IPS-20b (cell line): ENCODE measurements around the gene PCGF1.

Experiments
- H3K27ac ChIP-seq: one replicate; pipeline ENCODE4 v1.5.1; 2013; ENCODE audit warnings: low read length
- H3K27me3 ChIP-seq: 2 replicates; pipeline ENCODE4 v1.6.1; 2013; ENCODE audit warnings: mild to moderate bottlenecking, low read length, inconsistent platforms; ENCODE audit not compliant: insufficient read depth
- H3K36me3 ChIP-seq: 2 replicates; pipeline ENCODE4 v1.6.1; 2013; ENCODE audit warnings: low read depth, mild to moderate bottlenecking, inconsistent platforms, low read length, moderate library complexity; ENCODE audit not compliant: insufficient read depth
- H3K4me1 ChIP-seq: 2 replicates; pipeline ENCODE4 v1.6.1; 2013; ENCODE audit warnings: mild to moderate bottlenecking, control low read depth, inconsistent platforms, low read length, moderate library complexity; ENCODE audit not compliant: insufficient read depth
- H3K4me3 ChIP-seq: 2 replicates; pipeline ENCODE4 v1.5.1; 2013; ENCODE audit warnings: mild to moderate bottlenecking, low read length, inconsistent platforms
- H3K9ac ChIP-seq: 2 replicates; pipeline ENCODE4 v1.6.1; 2013; ENCODE audit warnings: low read depth, mild to moderate bottlenecking, inconsistent platforms, low read length, moderate library complexity
- H3K9me3 ChIP-seq: 2 replicates; pipeline ENCODE4 v1.6.1; 2013; ENCODE audit warnings: mild to moderate bottlenecking, low read depth, low read length, inconsistent platforms; ENCODE audit not compliant: insufficient read depth

Gene PCGF1

GRCh38 chr2:74507145-74507925, at the start of gene PCGF1:
TSS of gene PCGF1 (minus strand) at chr2:74507695. CDS start at chr2:74507668, 27 bp downstream.
- H3K36me3 ChIP-seq = peaks cover 11% of the 10 kb centered on the region; the same call in 1 of the 2 replicates
- peak within 1 kb of the TSS; percentile 100 for H3K4me3 ChIP-seq
- H3K9ac ChIP-seq = peak within 1 kb of the TSS; percentile 99
- H3K27ac ChIP-seq = peak within 1 kb of the TSS; percentile 96
- no peaks in the 10 kb centered on the region for H3K9me3 ChIP-seq
- peaks cover 91% of the 10 kb centered on the region for H3K27me3 ChIP-seq
- H3K4me1 ChIP-seq = peaks cover 8% of the 10 kb centered on the region; the same call in 1 of the 2 replicates

- Histone ChIP-seq H3K9ac (no peak overlapping the region), H3K36me3 (no peaks in the 10 kb centered on the region), H3K4me3 (no peak overlapping the region), H3K27me3 (peaks cover 73% of the 10 kb centered on the region), H3K27ac (no peak overlapping the region), H3K4me1 (peaks cover 16% of the 10 kb centered on the region), H3K9me3 (no peaks in the 10 kb centered on the region)
These were observed 49.4 kb upstream of the PCGF1 start for GRCh38 chr2:74556831-74557370.

GRCh38 chr2:74556159-74556558, 48.7 kb upstream of the PCGF1 start:
- H3K36me3 ChIP-seq = no peaks in the 10 kb centered on the region
- H3K9me3 ChIP-seq = no peaks in the 10 kb centered on the region
- no peak overlapping the region for H3K9ac ChIP-seq
- H3K4me1 ChIP-seq = peaks cover 16% of the 10 kb centered on the region
- H3K27ac ChIP-seq = no peak overlapping the region
- H3K27me3 ChIP-seq = peaks cover 73% of the 10 kb centered on the region
- no peak overlapping the region for H3K4me3 ChIP-seq

- H3K27ac ChIP-seq = no peak overlapping the region
- peak overlapping the region; percentile 82 for H3K4me3 ChIP-seq
- H3K27me3 ChIP-seq = peaks cover 75% of the 10 kb centered on the region
- peak overlapping the region; percentile 66; the same call in 1 of the 2 replicates for H3K9ac ChIP-seq
- no peaks in the 10 kb centered on the region for H3K9me3 ChIP-seq
- H3K4me1 ChIP-seq = peaks cover 16% of the 10 kb centered on the region
- no peaks in the 10 kb centered on the region for H3K36me3 ChIP-seq
These were observed 48.2 kb upstream of the PCGF1 start for GRCh38 chr2:74555610-74556103.

- Histone ChIP-seq H3K4me3 (peak overlapping the region; percentile 82), H3K4me1 (peaks cover 15% of the 10 kb centered on the region), H3K27ac (no peak overlapping the region), H3K27me3 (peaks cover 75% of the 10 kb centered on the region), H3K9ac (peak overlapping the region; percentile 66; the same call in 1 of the 2 replicates), H3K9me3 (no peaks in the 10 kb centered on the region), H3K36me3 (no peaks in the 10 kb centered on the region)
These were observed 47.5 kb upstream of the PCGF1 start for GRCh38 chr2:74554820-74555531.

GRCh38 chr2:74553892-74554819, 46.7 kb upstream of the PCGF1 start, which contains the start of the genes DOK1 and LOXL3:
TSS of gene DOK1 (plus strand) at chr2:74554720. CDS start at chr2:74554755, 35 bp downstream.
TSS of gene LOXL3 (minus strand) at chr2:74553942. CDS start at chr2:74552634, 1,308 bp downstream.
- peak within 1 kb of the TSS; percentile 82 for H3K4me3 ChIP-seq
- peaks cover 15% of the 10 kb centered on the region for H3K4me1 ChIP-seq
- no peak within 1 kb of the TSS for H3K27ac ChIP-seq
- H3K9me3 ChIP-seq = no peaks in the 10 kb centered on the region
- peak within 1 kb of the TSS; percentile 75; the same call in 1 of the 2 replicates for H3K9ac ChIP-seq
- H3K27me3 ChIP-seq = peaks cover 83% of the 10 kb centered on the region
- H3K36me3 ChIP-seq = no peaks in the 10 kb centered on the region

GRCh38 chr2:74552914-74553811, 45.7 kb upstream of the PCGF1 start:
- Histone ChIP-seq H3K4me3 (peak overlapping the region; percentile 82), H3K27ac (no peak overlapping the region), H3K9me3 (no peaks in the 10 kb centered on the region)

GRCh38 chr2:74551942-74552913, 44.7 kb upstream of the PCGF1 start:
- H3K36me3 ChIP-seq = no peaks in the 10 kb centered on the region
- no peak overlapping the region for H3K27ac ChIP-seq

More at GRCh38 chr2:74552914-74553811, 45.7 kb upstream of the PCGF1 start:
- Histone ChIP-seq H3K36me3 (no peaks in the 10 kb centered on the region), H3K27me3 (peaks cover 84% of the 10 kb centered on the region), H3K9ac (peak overlapping the region; percentile 75; the same call in 1 of the 2 replicates), H3K4me1 (peaks cover 18% of the 10 kb centered on the region)

GRCh38 chr2:74551530-74551929, 44.0 kb upstream of the PCGF1 start:
- Histone ChIP-seq H3K4me1 (peaks cover 18% of the 10 kb centered on the region), H3K27ac (no peak overlapping the region), H3K9me3 (no peaks in the 10 kb centered on the region), H3K27me3 (peaks cover 88% of the 10 kb centered on the region), H3K9ac (no peak overlapping the region), H3K36me3 (no peaks in the 10 kb centered on the region), H3K4me3 (no peak overlapping the region)

More at GRCh38 chr2:74551942-74552913, 44.7 kb upstream of the PCGF1 start:
- H3K9ac ChIP-seq = no peak overlapping the region
- H3K27me3 ChIP-seq = peaks cover 91% of the 10 kb centered on the region
- peak overlapping the region; percentile 82; the same call in 1 of the 2 replicates for H3K4me3 ChIP-seq
- peaks cover 18% of the 10 kb centered on the region for H3K4me1 ChIP-seq
- H3K9me3 ChIP-seq = no peaks in the 10 kb centered on the region
